Liver (tissue), 3 donors: ENCODE measurements around the gene ABL1.

Source experiments
- GABPA ChIP-seq, 2 donors: IDR thresholded peaks in 1 of 2; conservative IDR thresholded peaks in 1 of 2; 2 replicates each; pipeline ENCODE4 v1.6.1; 2016; ENCODE audit warnings: antibody characterized with exemption in 2 of 2, mild to moderate bottlenecking in 1 of 2, moderate library complexity in 1 of 2
- SP1 ChIP-seq: IDR thresholded peaks from 2 replicates; pipeline ENCODE4 v1.6.1; 2018; ENCODE audit warnings: antibody characterized with exemption, mild to moderate bottlenecking
- TF ChIP-seq, protein P1 (sequence below): fragments of 150-350 bp; IDR thresholded peaks from 2 replicates; pipeline ENCODE4 v1.5.1; 2017; ENCODE audit warnings: improper control_type of control experiment, low read depth, low read length; ENCODE audit not compliant: missing input control
- TF ChIP-seq, protein P2 (sequence below): IDR thresholded peaks from 2 replicates; pipeline ENCODE4 v1.6.1; 2016; ENCODE audit warnings: antibody characterized with exemption
- donor health status: healthy.
- donor health status: healthy.

DNA sequence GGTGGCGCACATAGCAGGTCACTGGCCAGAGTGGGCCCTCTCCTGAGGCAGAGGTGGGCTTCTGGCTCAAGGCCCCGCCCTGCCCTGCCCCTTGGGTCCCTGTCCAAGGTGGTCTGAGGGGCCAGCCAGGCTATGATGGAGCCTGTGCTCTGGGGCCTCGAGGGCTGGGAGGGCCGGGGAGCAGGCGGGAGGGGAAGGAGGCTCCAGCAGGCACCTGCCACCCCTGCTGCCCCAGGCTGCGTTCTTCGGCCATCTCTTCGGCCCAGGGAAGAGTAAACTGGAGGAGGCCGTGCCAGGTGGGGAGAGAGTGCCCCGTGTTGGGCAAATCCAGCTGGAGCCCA, 89.4 kb downstream of the ABL1 start:
- TF ChIP-seq, protein P1, sequence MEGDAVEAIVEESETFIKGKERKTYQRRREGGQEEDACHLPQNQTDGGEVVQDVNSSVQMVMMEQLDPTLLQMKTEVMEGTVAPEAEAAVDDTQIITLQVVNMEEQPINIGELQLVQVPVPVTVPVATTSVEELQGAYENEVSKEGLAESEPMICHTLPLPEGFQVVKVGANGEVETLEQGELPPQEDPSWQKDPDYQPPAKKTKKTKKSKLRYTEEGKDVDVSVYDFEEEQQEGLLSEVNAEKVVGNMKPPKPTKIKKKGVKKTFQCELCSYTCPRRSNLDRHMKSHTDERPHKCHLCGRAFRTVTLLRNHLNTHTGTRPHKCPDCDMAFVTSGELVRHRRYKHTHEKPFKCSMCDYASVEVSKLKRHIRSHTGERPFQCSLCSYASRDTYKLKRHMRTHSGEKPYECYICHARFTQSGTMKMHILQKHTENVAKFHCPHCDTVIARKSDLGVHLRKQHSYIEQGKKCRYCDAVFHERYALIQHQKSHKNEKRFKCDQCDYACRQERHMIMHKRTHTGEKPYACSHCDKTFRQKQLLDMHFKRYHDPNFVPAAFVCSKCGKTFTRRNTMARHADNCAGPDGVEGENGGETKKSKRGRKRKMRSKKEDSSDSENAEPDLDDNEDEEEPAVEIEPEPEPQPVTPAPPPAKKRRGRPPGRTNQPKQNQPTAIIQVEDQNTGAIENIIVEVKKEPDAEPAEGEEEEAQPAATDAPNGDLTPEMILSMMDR, result no peak
- TF ChIP-seq GABPA (IDR thresholded peaks at IDR 0.05 in 1 of 2, conservative IDR thresholded peaks at IDR 0.05 in 1 of 2) (no peak), SP1 (no peak)
- TF ChIP-seq, protein P2, sequence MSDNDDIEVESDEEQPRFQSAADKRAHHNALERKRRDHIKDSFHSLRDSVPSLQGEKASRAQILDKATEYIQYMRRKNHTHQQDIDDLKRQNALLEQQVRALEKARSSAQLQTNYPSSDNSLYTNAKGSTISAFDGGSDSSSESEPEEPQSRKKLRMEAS, result no peak
